Tibial nerve (tissue), 4 donors: ENCODE results near the gene RNF43. TPM values are rescaled to one million over a fixed set of nuclear protein-coding genes. Genes with fewer than 3 reads are reported as not detected.

ENCODE experiments used
- DNase-seq, 2 donors: peaks; one replicate each; pipeline ENCODE4 v3.0.0-alpha.2; 2019; ENCODE audit warnings: low spot score in 2 of 2
- H3K27ac ChIP-seq, 4 donors: fragments of 200-600 bp; sonication (generic) in 3 of 4; one replicate each; pipeline ENCODE4 v1.5.1; 2017 to 2019; ENCODE audit warnings: mild to moderate bottlenecking in 1 of 4
- H3K27me3 ChIP-seq, 2 donors: fragments of 200-600 bp; sonication (generic) in 1 of 2; one replicate each; pipeline versions ENCODE4 v1.5.1 to v1.6.0; 2017 to 2019
- H3K36me3 ChIP-seq, 3 donors: fragments of 200-600 bp; sonication (generic); one replicate each; pipeline ENCODE4 v1.5.1; 2018 to 2019
- H3K4me1 ChIP-seq, 4 donors: fragments of 200-600 bp; sonication (generic) in 3 of 4; one replicate each; pipeline ENCODE4 v1.5.1; 2017 to 2019
- H3K4me3 ChIP-seq, 4 donors: fragments of 200-600 bp; sonication (generic) in 3 of 4; one replicate each; pipeline ENCODE4 v1.5.1; 2017 to 2019; ENCODE audit warnings: mild to moderate bottlenecking in 1 of 4, moderate library complexity in 1 of 4
- H3K9me3 ChIP-seq, 4 donors: fragments of 200-600 bp; sonication (generic) in 3 of 4; one replicate each; pipeline ENCODE4 v1.5.1; 2017 to 2019
- CTCF ChIP-seq, 5 experiments: fragments of 200-600 bp in 3 of 5; fragments of 450-650 bp in 2 of 5; sonication (generic) in 3 of 5; IDR thresholded peaks; one replicate each; pipeline ENCODE4 v1.5.1; 2016 to 2019; ENCODE audit warnings: antibody characterized with exemption in 5 of 5, mild to moderate bottlenecking in 3 of 5, moderate library complexity in 2 of 5
- EP300 ChIP-seq, 2 donors: sonication (generic); formaldehyde crosslinking; IDR thresholded peaks; one replicate each; pipeline ENCODE4 v1.6.1; 2017; ENCODE audit warnings: antibody characterized with exemption in 2 of 2, mild to moderate bottlenecking in 1 of 2
- POLR2A ChIP-seq, 2 donors: fragments of 450-650 bp; IDR thresholded peaks; one replicate each; pipeline ENCODE4 v1.6.1; 2017; ENCODE audit warnings: antibody characterized with exemption in 2 of 2, mild to moderate bottlenecking in 2 of 2, moderate library complexity in 2 of 2
- WGBS, 2 donors: methylation state at CpG; one replicate each; pipeline ENCODE4 v1.1.5; 2018; 5-methylcytosine and 5-hydroxymethylcytosine counted together
- total RNA-seq, 4 donors: library from RNA; depleted of rRNA; stranded (reverse); fragments of >200 nt; gene quantifications; one replicate each; pipeline ENCODE4 v1.1.0, GENCODE V29; 2016

RNF43 gene
- total RNA-seq, 4 donors from 2014 or later = under 0.01 to 0.66 (median 0.50) TPM

GRCh38 chr17:58446086-58446485 lies 28.8 kb upstream of the RNF43 start:
- Histone ChIP-seq H3K27me3 (no peaks in the 10 kb centered on the region), H3K36me3 (no peaks in the 10 kb centered on the region), H3K9me3 (peaks cover 0 to 4% (median 0%) of the 10 kb centered on the region in 4 donors), H3K27ac (no peak overlapping the region), H3K4me3 (no peak overlapping the region), H3K4me1 (no peaks in the 10 kb centered on the region)
- TF ChIP-seq CTCF (IDR thresholded peaks at IDR 0.05) (no peak), POLR2A (IDR thresholded peaks at IDR 0.05) (no peak), EP300 (IDR thresholded peaks at IDR 0.05) (no peak)
- WGBS, 2 donors = 83 to 87% methylated on average over 6 of the region's 6 CpGs
- DNase-seq = no peak

GRCh38 chr17:58436805-58437239 lies 19.5 kb upstream of the RNF43 start:
- H3K27ac ChIP-seq = no peak overlapping the region
- H3K27me3 ChIP-seq = no peaks in the 10 kb centered on the region
- TF ChIP-seq POLR2A (IDR thresholded peaks at IDR 0.05) = no peak
- TF ChIP-seq CTCF (IDR thresholded peaks at IDR 0.05) = no peak
- TF ChIP-seq EP300 (IDR thresholded peaks at IDR 0.05) = no peak
- 65 to 69% methylated on average over 5 of the region's 5 CpGs for WGBS, 2 donors
- no peak overlapping the region for H3K4me3 ChIP-seq
- H3K9me3 ChIP-seq = no peaks in the 10 kb centered on the region
- no peak for DNase-seq
- H3K36me3 ChIP-seq = no peaks in the 10 kb centered on the region
- H3K4me1 ChIP-seq = no peaks in the 10 kb centered on the region

GRCh38 chr17:58436245-58436644 lies 18.9 kb upstream of the RNF43 start:
- no peak for DNase-seq
- H3K4me3 ChIP-seq = no peak overlapping the region
- H3K27ac ChIP-seq = no peak overlapping the region
- H3K36me3 ChIP-seq = no peaks in the 10 kb centered on the region
- H3K4me1 ChIP-seq = no peaks in the 10 kb centered on the region
- H3K27me3 ChIP-seq = no peaks in the 10 kb centered on the region
- no peaks in the 10 kb centered on the region for H3K9me3 ChIP-seq
- TF ChIP-seq CTCF (IDR thresholded peaks at IDR 0.05) = no peak
- no peak for TF ChIP-seq POLR2A (IDR thresholded peaks at IDR 0.05)
- no peak for TF ChIP-seq EP300 (IDR thresholded peaks at IDR 0.05)

- Histone ChIP-seq H3K36me3 (no peaks in the 10 kb centered on the region), H3K4me1 (no peaks in the 10 kb centered on the region), H3K4me3 (no peak overlapping the region), H3K27ac (no peak overlapping the region), H3K9me3 (no peaks in the 10 kb centered on the region), H3K27me3 (no peaks in the 10 kb centered on the region)
- WGBS, 2 donors = 88 to 90% methylated on average over 7 of the region's 7 CpGs
- DNase-seq = no peak
- no peak for TF ChIP-seq POLR2A (IDR thresholded peaks at IDR 0.05)
- TF ChIP-seq CTCF (IDR thresholded peaks at IDR 0.05) = no peak
- TF ChIP-seq EP300 (IDR thresholded peaks at IDR 0.05) = no peak
Measured at GRCh38 chr17:58432806-58433573, 15.7 kb upstream of the RNF43 start.

GRCh38 chr17:58427807-58428206 lies 10.5 kb upstream of the RNF43 start:
- WGBS, 2 donors = 84% methylated on average over 3 of the region's 3 CpGs
- no peaks in the 10 kb centered on the region for H3K4me1 ChIP-seq
- TF ChIP-seq EP300 (IDR thresholded peaks at IDR 0.05) = no peak
- TF ChIP-seq CTCF (IDR thresholded peaks at IDR 0.05) = no peak
- TF ChIP-seq POLR2A (IDR thresholded peaks at IDR 0.05) = no peak

More at GRCh38 chr17:58427807-58428206, 10.5 kb upstream of the RNF43 start:
- no peaks in the 10 kb centered on the region for H3K27me3 ChIP-seq
- H3K36me3 ChIP-seq = no peaks in the 10 kb centered on the region
- no peak overlapping the region for H3K4me3 ChIP-seq
- no peak for DNase-seq
- no peaks in the 10 kb centered on the region for H3K9me3 ChIP-seq
- no peak overlapping the region for H3K27ac ChIP-seq
